HCT116 (cell line): ENCODE results near the gene P2RX7. TPM values are rescaled to one million over a fixed set of nuclear protein-coding genes. Genes with fewer than 3 reads are reported as not detected.

Experiments
- ATAC-seq: fragments of 200-7000 bp; cut with Tn5 transposase; 2 replicates; pipeline ENCODE4 v1.9.1; 2020; ENCODE audit warnings: mild to moderate bottlenecking, moderate library complexity
- BruUV-seq: library from RNA; stranded (reverse); fragments of 400-500 nt; replicated peaks from 2 replicates; lab custom pipeline; 2021; lab: Mats Ljungman, UMichigan
- CTCF ChIA-PET: fragments of 300-600 bp; sonication (Branson Sonifier 250); formaldehyde crosslinking; loops from one replicate; lab custom pipeline; 2021; ENCODE audit warnings: antibody characterized with exemption; lab: Charles Lee
- POLR2A ChIA-PET: fragments of 300-600, 350-600 bp; sonication (Branson Sonifier 250); formaldehyde crosslinking; loops from one replicate; lab custom pipeline; 2021; ENCODE audit warnings: antibody characterized with exemption; lab: Charles Lee
- RAD21 ChIA-PET, 2 experiments: fragments of 300-600 bp; sonication (Branson Sonifier 250); formaldehyde crosslinking; loops; one replicate each; lab custom pipeline; 2023; ENCODE audit warnings: low total read pairs in 2 of 2; ENCODE audit not compliant: uncharacterized antibody in 2 of 2, unreplicated experiment in 2 of 2, low non-redundant PET in 1 of 2; lab: Charles Lee
- DNase-seq: peaks from one replicate; pipeline ENCODE4 v3.0.0-alpha.2; 2010; ENCODE audit warnings: low read depth, low spot score
- H2AFZ ChIP-seq: fragments of 200-600 bp; shearing (Covaris generic), sonication (generic); 2 replicates; pipeline ENCODE4 v1.6.1; 2017; ENCODE audit warnings: low read depth, mixed run types, mixed read lengths, antibody characterized with exemption, low read length; ENCODE audit not compliant: poor library complexity, severe bottlenecking
- H3K27ac ChIP-seq: 2 replicates; pipeline ENCODE4 v1.5.1; 2012; ENCODE audit warnings: low read depth, low read length
- H3K27me3 ChIP-seq: fragments of 200-600 bp; sonication (generic); 2 replicates; pipeline ENCODE4 v1.6.1; 2016; ENCODE audit warnings: mixed run types, low read length, mixed read lengths; ENCODE audit not compliant: insufficient read depth
- H3K36me3 ChIP-seq, 2 experiments: fragments of 200-500 bp in 1 of 2; fragments of 200-600 bp in 1 of 2; sonication (Bioruptor generic) in 1 of 2; sonication (generic) in 1 of 2; 2 replicates each; pipeline versions ENCODE4 v1.5.1 to v1.6.1; 2014 to 2016; ENCODE audit warnings: low read length in 2 of 2, inconsistent platforms in 1 of 2, mixed read lengths in 1 of 2, mixed run types in 1 of 2; ENCODE audit not compliant: insufficient read depth in 2 of 2, control insufficient read depth in 1 of 2
- H3K4me1 ChIP-seq, 2 experiments: fragments of 200-600 bp in 1 of 2; sonication (generic) in 1 of 2; 2 replicates each; pipeline versions ENCODE4 v1.5.1 to v1.6.1; 2012 to 2017; ENCODE audit warnings: low read length in 2 of 2, inconsistent platforms in 1 of 2, mild to moderate bottlenecking in 1 of 2, mixed read lengths in 1 of 2, mixed run types in 1 of 2, moderate library complexity in 1 of 2; ENCODE audit not compliant: insufficient read depth in 2 of 2, control insufficient read depth in 1 of 2
- H3K4me2 ChIP-seq: fragments of 200-600 bp; sonication (generic); 2 replicates; pipeline ENCODE4 v1.6.1; 2017; ENCODE audit warnings: mixed run types, low read length, mixed read lengths
- H3K4me3 ChIP-seq, 2 experiments: fragments of 200-600 bp in 1 of 2; sonication (generic) in 1 of 2; replicated peaks in 1 of 2; 2 replicates each; pipeline ENCODE4 v1.5.1; 2011 to 2016; ENCODE audit warnings: low read length in 2 of 2, control low read depth in 1 of 2, low read depth in 1 of 2, mild to moderate bottlenecking in 1 of 2, mixed read lengths in 1 of 2, mixed run types in 1 of 2
- H3K79me2 ChIP-seq: fragments of 200-600 bp; sonication (generic); 2 replicates; pipeline ENCODE4 v1.6.1; 2017; ENCODE audit warnings: mild to moderate bottlenecking, mixed run types, low read length, moderate library complexity, mixed read lengths; ENCODE audit not compliant: insufficient read depth
- H3K9ac ChIP-seq: fragments of 200-600 bp; sonication (generic); 2 replicates; pipeline ENCODE4 v1.6.1; 2016; ENCODE audit warnings: low read length, mixed read lengths
- H3K9me2 ChIP-seq: fragments of 200-600 bp; sonication (generic), shearing (Covaris generic); 2 replicates; pipeline ENCODE4 v1.6.1; 2017; ENCODE audit warnings: mixed run types, mild to moderate bottlenecking, moderate library complexity; ENCODE audit not compliant: insufficient read depth
- H3K9me3 ChIP-seq, 2 experiments: fragments of 200-500 bp in 1 of 2; fragments of 200-600 bp in 1 of 2; sonication (Bioruptor generic) in 1 of 2; sonication (generic) in 1 of 2; 2 replicates each; pipeline ENCODE4 v1.6.1; 2014 to 2017; ENCODE audit warnings: low read length in 2 of 2, mixed read lengths in 2 of 2, inconsistent platforms in 1 of 2, low read depth in 1 of 2, mild to moderate bottlenecking in 1 of 2, mixed run types in 1 of 2, moderate library complexity in 1 of 2; ENCODE audit not compliant: control insufficient read depth in 1 of 2, insufficient read depth in 1 of 2
- H4K20me1 ChIP-seq: fragments of 200-600 bp; sonication (generic), shearing (Covaris generic); 2 replicates; pipeline ENCODE4 v1.6.1; 2017; ENCODE audit warnings: mixed run types, mild to moderate bottlenecking, moderate library complexity; ENCODE audit not compliant: insufficient read depth
- CBX3 ChIP-seq: IDR thresholded peaks from 2 replicates; pipeline ENCODE4 v1.6.1; 2012; ENCODE audit warnings: low read depth
- CEBPB ChIP-seq: IDR thresholded peaks from 2 replicates; pipeline ENCODE4 v1.6.1; 2012; ENCODE audit warnings: low read depth
- CTCF ChIP-seq, 3 experiments: fragments of 200-600 bp in 1 of 3; sonication (generic) in 1 of 3; IDR thresholded peaks in 2 of 3; conservative IDR thresholded peaks in 1 of 3; 2 replicates each; pipeline ENCODE4 v1.5.1; 2012 to 2017; ENCODE audit warnings: low read depth in 2 of 3, low read length in 2 of 3, antibody characterized with exemption in 1 of 3, borderline replicate concordance in 1 of 3, control low read depth in 1 of 3, mild to moderate bottlenecking in 1 of 3, mixed read lengths in 1 of 3, mixed run types in 1 of 3, moderate library complexity in 1 of 3; ENCODE audit not compliant: insufficient read depth in 1 of 3
- EGR1 ChIP-seq: IDR thresholded peaks from 2 replicates; pipeline ENCODE4 v1.6.1; 2012; ENCODE audit warnings: low read depth
- POLR2AphosphoS5 ChIP-seq: IDR thresholded peaks from 2 replicates; pipeline ENCODE4 v1.6.1; 2011; ENCODE audit warnings: mild to moderate bottlenecking, low read depth, low read length, moderate library complexity
- REST ChIP-seq: IDR thresholded peaks from 2 replicates; pipeline ENCODE4 v1.6.1; 2012; ENCODE audit warnings: low read depth
- SP1 ChIP-seq: IDR thresholded peaks from 2 replicates; pipeline ENCODE4 v1.6.1; 2012; ENCODE audit warnings: low read depth
- SRF ChIP-seq: IDR thresholded peaks from 2 replicates; pipeline ENCODE4 v1.6.1; 2012; ENCODE audit warnings: low read depth
- YY1 ChIP-seq: IDR thresholded peaks from 2 replicates; pipeline ENCODE4 v1.6.1; 2011; ENCODE audit warnings: low read length, low read depth, moderate library complexity, mild to moderate bottlenecking; ENCODE audit not compliant: insufficient replicate concordance; ENCODE audit errors: extremely low read depth
- ZBTB33 ChIP-seq: IDR thresholded peaks from 2 replicates; pipeline ENCODE4 v1.6.1; 2011; ENCODE audit warnings: mild to moderate bottlenecking, low read length, moderate library complexity; ENCODE audit not compliant: insufficient replicate concordance; ENCODE audit errors: extremely low read depth
- ZFX ChIP-seq: fragments of 450-650 bp; IDR thresholded peaks from 2 replicates; pipeline ENCODE4 v1.6.1; 2017
- ZNF274 ChIP-seq: fragments of 200-500 bp; sonication (Bioruptor generic); IDR thresholded peaks from 2 replicates; pipeline ENCODE4 v1.6.1; 2014; ENCODE audit warnings: mild to moderate bottlenecking, low read depth, low read length, inconsistent platforms
- intact Hi-C: fragments of 100-400 bp; cut with micrococcal nuclease; formaldehyde crosslinking; loops from 2 replicates; pipeline ENCODE4 v1.10.0; 2022
- total RNA-seq: library from RNA; stranded (reverse); gene quantifications from one replicate; pipeline ENCODE4 v1.2.1, GENCODE V29; 2021; ENCODE audit not compliant: unreplicated experiment

Gene P2RX7
- total RNA-seq, 1 experiment from 2014 or later: 1.5 TPM

- no peaks in the 10 kb centered on the region for H3K27me3 ChIP-seq
- TF ChIP-seq POLR2AphosphoS5: no peak
- no peak for TF ChIP-seq ZFX
- TF ChIP-seq ZBTB33: no peak
- TF ChIP-seq CEBPB: no peak
- TF ChIP-seq SRF: no peak
- RAD21 ChIA-PET: no interaction called here
- no peaks in the 10 kb centered on the region for H3K9me2 ChIP-seq
- BruUV-seq: no TSS peak
- H2AFZ ChIP-seq: no peak overlapping the region
- H3K4me2 ChIP-seq: no peak overlapping the region
- no peak overlapping the region for H3K4me3 ChIP-seq
- H3K9me3 ChIP-seq: no peaks in the 10 kb centered on the region; a peak in 1 of 4 replicates
- H3K79me2 ChIP-seq: no peaks in the 10 kb centered on the region
- no peaks in the 10 kb centered on the region for H4K20me1 ChIP-seq
- POLR2A ChIA-PET: no interaction called here
- ATAC-seq (no peak), DNase-seq (no peak)
- CTCF ChIA-PET: no interaction called here
- H3K36me3 ChIP-seq: no peaks in the 10 kb centered on the region
- no peak overlapping the region for H3K9ac ChIP-seq
- no peaks in the 10 kb centered on the region for H3K4me1 ChIP-seq
- H3K27ac ChIP-seq: no peak overlapping the region
- intact Hi-C loops: no loop called here
Measured at GRCh38 chr12:121102307-121102706, 30.4 kb upstream of the P2RX7 start.

GRCh38 chr12:121107681-121108080 is 25.0 kb upstream of the P2RX7 start:
- no peaks in the 10 kb centered on the region for H3K9me2 ChIP-seq
- DNase-seq (no peak), ATAC-seq (no peak)
- no peak overlapping the region for H2AFZ ChIP-seq
- H3K36me3 ChIP-seq: no peaks in the 10 kb centered on the region
- no peaks in the 10 kb centered on the region for H3K4me1 ChIP-seq
- BruUV-seq: no TSS peak
- ChIA-PET CTCF (no interaction called here), RAD21 (no interaction called here), POLR2A (no interaction called here)
- H3K27ac ChIP-seq: no peak overlapping the region
- no peak overlapping the region for H3K9ac ChIP-seq
- no peak overlapping the region for H3K4me2 ChIP-seq
- H3K27me3 ChIP-seq: no peaks in the 10 kb centered on the region
- no peak overlapping the region for H3K4me3 ChIP-seq
- H3K9me3 ChIP-seq: no peaks in the 10 kb centered on the region
- H3K79me2 ChIP-seq: no peaks in the 10 kb centered on the region
- H4K20me1 ChIP-seq: no peaks in the 10 kb centered on the region
- intact Hi-C loops: no loop called here
- TF ChIP-seq ZNF274 (no peak), POLR2AphosphoS5 (no peak), REST (no peak), EGR1 (no peak), YY1 (no peak), SP1 (no peak), CBX3 (no peak), CTCF (IDR thresholded peaks at IDR 0.05 in 2 of 3, conservative IDR thresholded peaks at IDR 0.05 in 1 of 3; ENCODE audit: borderline replicate concordance in 1 of 3, insufficient read depth in 1 of 3, low read depth in 2 of 3, low read length in 2 of 3) (no peak)
